ENCODE measurements around the gene FXYD2. TPM values are rescaled to one million over a fixed set of nuclear protein-coding genes. Genes with fewer than 3 reads are reported as not detected.

FXYD2 gene
- total and polyA plus RNA-seq, 4 donors = 1.1 to 4.7 (median 1.5) TPM; not detected in 1

- intact Hi-C loops (cut with DNase I) = no loop called here
- Histone ChIP-seq H3K27me3 (ENCODE audit: control insufficient read depth in 1 of 2, insufficient read depth in 2 of 2, low read length in 1 of 2) (no peaks in the 10 kb centered on the region), H3K4me1 (ENCODE audit: control insufficient read depth in 1 of 2, insufficient read depth in 2 of 2, low read length in 2 of 2) (no peaks in the 10 kb centered on the region), H3K9me3 (ENCODE audit: control insufficient read depth, low read length) (no peaks in the 10 kb centered on the region), H3K4me3 (ENCODE audit: low read length in 2 of 2) (no peak overlapping the region), H3K27ac (ENCODE audit: low read depth in 1 of 2, low read length in 2 of 2) (no peak overlapping the region), H3K36me3 (ENCODE audit: control insufficient read depth in 1 of 2, insufficient read depth in 2 of 2, low read length in 1 of 2) (no peaks in the 10 kb centered on the region)
- ATAC-seq (ENCODE audit: low FRiP score) (no peak), DNase-seq (peak in 1 of 2 donors; percentile 15)
- 85 to 86% methylated on average over 3 of the region's 3 CpGs for WGBS, 2 donors
These were observed 2.3 kb upstream of the FXYD2 start for GRCh38 chr11:117826832-117827231.

- H3K4me3 ChIP-seq (ENCODE audit: low read length in 2 of 2) = no peak overlapping the region
- intact Hi-C loops (cut with DNase I) = no loop called here
- ATAC-seq (ENCODE audit: low FRiP score) (no peak), DNase-seq (peak in 1 of 2 donors; percentile 3)
- no peaks in the 10 kb centered on the region for H3K9me3 ChIP-seq (ENCODE audit: control insufficient read depth, low read length)
- no peaks in the 10 kb centered on the region for H3K36me3 ChIP-seq (ENCODE audit: control insufficient read depth in 1 of 2, insufficient read depth in 2 of 2, low read length in 1 of 2)
- no peaks in the 10 kb centered on the region for H3K4me1 ChIP-seq (ENCODE audit: control insufficient read depth in 1 of 2, insufficient read depth in 2 of 2, low read length in 2 of 2)
- WGBS, 2 donors = 21 to 33% methylated on average over 10 of the region's 10 CpGs
- no peaks in the 10 kb centered on the region for H3K27me3 ChIP-seq (ENCODE audit: control insufficient read depth in 1 of 2, insufficient read depth in 2 of 2, low read length in 1 of 2)
- H3K27ac ChIP-seq (ENCODE audit: low read depth in 1 of 2, low read length in 2 of 2) = no peak overlapping the region
These were observed 1.6 kb upstream of the FXYD2 start for GRCh38 chr11:117826190-117826570.

- 91 to 93% methylated on average over 8 of the region's 8 CpGs for WGBS, 2 donors
- Histone ChIP-seq H3K36me3 (ENCODE audit: control insufficient read depth in 1 of 2, insufficient read depth in 2 of 2, low read length in 1 of 2) (no peaks in the 10 kb centered on the region), H3K9me3 (ENCODE audit: control insufficient read depth, low read length) (no peaks in the 10 kb centered on the region), H3K27me3 (ENCODE audit: control insufficient read depth in 1 of 2, insufficient read depth in 2 of 2, low read length in 1 of 2) (no peaks in the 10 kb centered on the region), H3K27ac (ENCODE audit: low read depth in 1 of 2, low read length in 2 of 2) (no peak overlapping the region), H3K4me3 (ENCODE audit: low read length in 2 of 2) (no peak overlapping the region), H3K4me1 (ENCODE audit: control insufficient read depth in 1 of 2, insufficient read depth in 2 of 2, low read length in 2 of 2) (no peaks in the 10 kb centered on the region)
- DNase-seq = peak; percentile 33 to 41
- ATAC-seq (ENCODE audit: low FRiP score) = no peak
- intact Hi-C loops (cut with DNase I) = no loop called here
These were observed 1.1 kb upstream of the FXYD2 start for GRCh38 chr11:117825538-117826189.

GRCh38 chr11:117823946-117824420 lies 561 bp downstream of the FXYD2 start:
- Histone ChIP-seq H3K36me3 (ENCODE audit: control insufficient read depth in 1 of 2, insufficient read depth in 2 of 2, low read length in 1 of 2) (no peaks in the 10 kb centered on the region), H3K9me3 (ENCODE audit: control insufficient read depth, low read length) (no peaks in the 10 kb centered on the region), H3K4me1 (ENCODE audit: control insufficient read depth in 1 of 2, insufficient read depth in 2 of 2, low read length in 2 of 2) (no peaks in the 10 kb centered on the region), H3K27me3 (ENCODE audit: control insufficient read depth in 1 of 2, insufficient read depth in 2 of 2, low read length in 1 of 2) (no peaks in the 10 kb centered on the region), H3K4me3 (ENCODE audit: low read length in 2 of 2) (no peak overlapping the region), H3K27ac (ENCODE audit: low read depth in 1 of 2, low read length in 2 of 2) (no peak overlapping the region)
- ATAC-seq (ENCODE audit: low FRiP score) (peak; percentile 63), DNase-seq (peak; percentile 75 to 79)
- 22 to 53% methylated on average over 13 of the region's 13 CpGs for WGBS, 2 donors
- intact Hi-C loops (cut with DNase I) = no loop called here

- Histone ChIP-seq H3K27me3 (ENCODE audit: control insufficient read depth in 1 of 2, insufficient read depth in 2 of 2, low read length in 1 of 2) (no peaks in the 10 kb centered on the region), H3K4me1 (ENCODE audit: control insufficient read depth in 1 of 2, insufficient read depth in 2 of 2, low read length in 2 of 2) (no peaks in the 10 kb centered on the region), H3K36me3 (ENCODE audit: control insufficient read depth in 1 of 2, insufficient read depth in 2 of 2, low read length in 1 of 2) (no peaks in the 10 kb centered on the region), H3K27ac (ENCODE audit: low read depth in 1 of 2, low read length in 2 of 2) (no peak overlapping the region), H3K9me3 (ENCODE audit: control insufficient read depth, low read length) (no peaks in the 10 kb centered on the region), H3K4me3 (ENCODE audit: low read length in 2 of 2) (no peak overlapping the region)
- peak; percentile 34 for ATAC-seq (ENCODE audit: low FRiP score)
- intact Hi-C loops (cut with DNase I) = no loop called here
- 74 to 76% methylated on average over 18 of the region's 18 CpGs for WGBS, 2 donors
- peak; percentile 60 to 77 for DNase-seq
These were observed 1.1 kb downstream of the FXYD2 start for GRCh38 chr11:117823294-117823945.

GRCh38 chr11:117822074-117823033 lies 2.2 kb downstream of the FXYD2 start:
- Histone ChIP-seq H3K27ac (ENCODE audit: low read depth in 1 of 2, low read length in 2 of 2) (no peak overlapping the region), H3K36me3 (ENCODE audit: control insufficient read depth in 1 of 2, insufficient read depth in 2 of 2, low read length in 1 of 2) (no peaks in the 10 kb centered on the region), H3K9me3 (ENCODE audit: control insufficient read depth, low read length) (no peaks in the 10 kb centered on the region), H3K27me3 (ENCODE audit: control insufficient read depth in 1 of 2, insufficient read depth in 2 of 2, low read length in 1 of 2) (no peaks in the 10 kb centered on the region), H3K4me3 (ENCODE audit: low read length in 2 of 2) (no peak overlapping the region), H3K4me1 (ENCODE audit: control insufficient read depth in 1 of 2, insufficient read depth in 2 of 2, low read length in 2 of 2) (no peaks in the 10 kb centered on the region)
- intact Hi-C loops (cut with DNase I) = no loop called here
- DNase-seq (peak; percentile 67 to 80), ATAC-seq (ENCODE audit: low FRiP score) (no peak)
- 64 to 70% methylated on average over 31 to 33 of the region's 33 CpGs for WGBS, 2 donors

- peak; percentile 45 to 55 for DNase-seq
- H3K4me1 ChIP-seq (ENCODE audit: control insufficient read depth in 1 of 2, insufficient read depth in 2 of 2, low read length in 2 of 2) = no peaks in the 10 kb centered on the region
- no peak overlapping the region for H3K27ac ChIP-seq (ENCODE audit: low read depth in 1 of 2, low read length in 2 of 2)
- no peak for ATAC-seq (ENCODE audit: low FRiP score)
- WGBS, 2 donors = 87 to 92% methylated on average over 12 of the region's 12 CpGs
- intact Hi-C loops (cut with DNase I) = no loop called here
- H3K36me3 ChIP-seq (ENCODE audit: control insufficient read depth in 1 of 2, insufficient read depth in 2 of 2, low read length in 1 of 2) = no peaks in the 10 kb centered on the region
- H3K27me3 ChIP-seq (ENCODE audit: control insufficient read depth in 1 of 2, insufficient read depth in 2 of 2, low read length in 1 of 2) = no peaks in the 10 kb centered on the region
- H3K9me3 ChIP-seq (ENCODE audit: control insufficient read depth, low read length) = no peaks in the 10 kb centered on the region
- H3K4me3 ChIP-seq (ENCODE audit: low read length in 2 of 2) = no peak overlapping the region
These were observed 3.1 kb downstream of the FXYD2 start for GRCh38 chr11:117821431-117821830.

- intact Hi-C loops (cut with DNase I) = no loop called here
- 87 to 89% methylated on average over 10 of the region's 10 CpGs for WGBS, 2 donors
- DNase-seq = peak in 1 of 2 donors; percentile 38
These were observed 4.0 kb downstream of the FXYD2 start for GRCh38 chr11:117820516-117820915.

More at GRCh38 chr11:117820516-117820915, 4.0 kb downstream of the FXYD2 start:
- Histone ChIP-seq H3K27me3 (ENCODE audit: control insufficient read depth in 1 of 2, insufficient read depth in 2 of 2, low read length in 1 of 2) (no peaks in the 10 kb centered on the region), H3K27ac (ENCODE audit: low read depth in 1 of 2, low read length in 2 of 2) (no peak overlapping the region), H3K4me3 (ENCODE audit: low read length in 2 of 2) (no peak overlapping the region), H3K9me3 (ENCODE audit: control insufficient read depth, low read length) (no peaks in the 10 kb centered on the region), H3K36me3 (ENCODE audit: control insufficient read depth in 1 of 2, insufficient read depth in 2 of 2, low read length in 1 of 2) (no peaks in the 10 kb centered on the region), H3K4me1 (ENCODE audit: control insufficient read depth in 1 of 2, insufficient read depth in 2 of 2, low read length in 2 of 2) (no peaks in the 10 kb centered on the region)
- no peak for ATAC-seq (ENCODE audit: low FRiP score)

Measured in aorta (tissue), 5 donors.